IMR-90 (cell line): ENCODE data around the gene BTBD6. TPM values are rescaled to one million over a fixed set of nuclear protein-coding genes. Genes with fewer than 3 reads are reported as not detected.
A peak's percentile ranks its signal among the peaks of the same experiment; 100 is the strongest.

Experiments used
- ATAC-seq: fragments of 200-7000 bp; cut with Tn5 transposase; 2 replicates; pipeline ENCODE4 v1.9.1; 2020; ENCODE audit warnings: low read depth, mild to moderate bottlenecking, moderate library complexity
- BruUV-seq: library from RNA; stranded (reverse); fragments of 400-500 nt; replicated peaks from 2 replicates; lab custom pipeline; 2021; lab: Mats Ljungman, UMichigan
- CTCF ChIA-PET: fragments of 300-600 bp; formaldehyde crosslinking; extraction: SDS; loops from one replicate; lab custom pipeline; 2021; ENCODE audit warnings: antibody characterized with exemption; lab: Yijun Ruan, JAX
- POLR2A ChIA-PET: fragments of 300-600 bp; sonication (Branson Sonifier 250); formaldehyde crosslinking; loops from one replicate; lab custom pipeline; 2022; ENCODE audit warnings: antibody characterized with exemption; ENCODE audit not compliant: unreplicated experiment; lab: Charles Lee
- DNase-seq: peaks from one replicate; pipeline ENCODE4 v3.0.0; 2013
- H2AFZ ChIP-seq: replicated peaks from 2 replicates; pipeline ENCODE3; 2013; ENCODE audit warnings: low read length, mild to moderate bottlenecking; ENCODE audit not compliant: poor library complexity
- H2AK5ac ChIP-seq: 2 replicates; pipeline ENCODE4 v1.6.1; 2013; ENCODE audit warnings: low read depth, low read length, inconsistent platforms
- H2AK9ac ChIP-seq: replicated peaks from 2 replicates; pipeline ENCODE3; 2013; ENCODE audit warnings: mild to moderate bottlenecking, low read depth, low read length, moderate library complexity; ENCODE audit not compliant: poor library complexity
- H2BK120ac ChIP-seq: 2 replicates; pipeline ENCODE4 v1.6.1; 2013; ENCODE audit warnings: low read depth, low read length, inconsistent platforms
- H2BK15ac ChIP-seq: 3 replicates; pipeline ENCODE4 v1.6.1; 2013; ENCODE audit warnings: low read depth, low read length, inconsistent platforms
- H2BK20ac ChIP-seq: 2 replicates; pipeline ENCODE4 v1.6.1; 2013; ENCODE audit warnings: low read depth, mild to moderate bottlenecking, inconsistent platforms, low read length, moderate library complexity
- H2BK5ac ChIP-seq: 2 replicates; pipeline ENCODE4 v1.6.1; 2013; ENCODE audit warnings: mild to moderate bottlenecking, low read depth, low read length, inconsistent platforms; ENCODE audit not compliant: poor library complexity, severe bottlenecking
- H3K14ac ChIP-seq: replicated peaks from 2 replicates; pipeline ENCODE4 v1.6.1; 2013; ENCODE audit warnings: low read depth, low read length, inconsistent platforms
- H3K18ac ChIP-seq: 2 replicates; pipeline ENCODE4 v1.6.1; 2013; ENCODE audit warnings: low read depth, low read length, control low read depth
- H3K23ac ChIP-seq: 2 replicates; pipeline ENCODE4 v1.6.1; 2013; ENCODE audit warnings: low read depth, low read length, inconsistent platforms
- H3K27ac ChIP-seq: 2 replicates; pipeline ENCODE4 v1.5.1; 2013; ENCODE audit warnings: mild to moderate bottlenecking, control low read depth, low read length; ENCODE audit not compliant: insufficient read depth
- H3K27me3 ChIP-seq: 2 replicates; pipeline ENCODE4 v1.6.1; 2013; ENCODE audit warnings: low read length; ENCODE audit not compliant: control insufficient read depth, insufficient read depth
- H3K36me3 ChIP-seq: 2 replicates; pipeline ENCODE4 v1.6.1; 2013; ENCODE audit warnings: low read length, mixed read lengths; ENCODE audit not compliant: control insufficient read depth, insufficient read depth
- H3K4ac ChIP-seq: 2 replicates; pipeline ENCODE4 v1.6.1; 2013; ENCODE audit warnings: low read depth, low read length, inconsistent platforms
- H3K4me1 ChIP-seq: 2 replicates; pipeline ENCODE4 v1.6.1; 2013; ENCODE audit warnings: low read length, mixed read lengths; ENCODE audit not compliant: control insufficient read depth, insufficient read depth
- H3K4me2 ChIP-seq: 2 replicates; pipeline ENCODE4 v1.6.1; 2013; ENCODE audit warnings: low read depth, mild to moderate bottlenecking, control low read depth, low read length, moderate library complexity
- H3K4me3 ChIP-seq: 2 replicates; pipeline ENCODE4 v1.5.1; 2013; ENCODE audit warnings: low read depth, mild to moderate bottlenecking, control low read depth, low read length, moderate library complexity; ENCODE audit not compliant: insufficient read depth
- H3K56ac ChIP-seq: 2 replicates; pipeline ENCODE4 v1.6.1; 2013; ENCODE audit warnings: low read length, inconsistent platforms; ENCODE audit not compliant: insufficient read depth; ENCODE audit errors: extremely low read depth
- H3K79me1 ChIP-seq, 2 experiments: 2 replicates each; pipeline ENCODE4 v1.6.1; 2013; ENCODE audit warnings: low read length in 2 of 2, inconsistent platforms in 1 of 2, low read depth in 1 of 2
- H3K9ac ChIP-seq: 2 replicates; pipeline ENCODE4 v1.6.1; 2013; ENCODE audit warnings: low read depth, low read length, control low read depth
- H3K9me1 ChIP-seq: 2 replicates; pipeline ENCODE4 v1.6.1; 2013; ENCODE audit warnings: low read length, inconsistent platforms; ENCODE audit not compliant: insufficient read depth
- H3K9me3 ChIP-seq: 2 replicates; pipeline ENCODE4 v1.6.1; 2013; ENCODE audit warnings: low read length; ENCODE audit not compliant: control insufficient read depth, insufficient read depth
- H4K20me1 ChIP-seq: 2 replicates; pipeline ENCODE4 v1.6.1; 2013; ENCODE audit warnings: low read length, inconsistent platforms; ENCODE audit not compliant: insufficient read depth
- H4K5ac ChIP-seq: 2 replicates; pipeline ENCODE4 v1.6.1; 2013; ENCODE audit warnings: mild to moderate bottlenecking, low read depth, low read length, control low read depth
- H4K8ac ChIP-seq, 2 experiments: 2 replicates each; pipeline ENCODE4 v1.6.1; 2013; ENCODE audit warnings: low read depth in 2 of 2, low read length in 2 of 2, control low read depth in 1 of 2, inconsistent platforms in 1 of 2
- H4K91ac ChIP-seq: 2 replicates; pipeline ENCODE4 v1.6.1; 2013; ENCODE audit warnings: low read depth, low read length, inconsistent platforms; ENCODE audit not compliant: insufficient read depth
- CEBPB ChIP-seq: IDR thresholded peaks from 2 replicates; pipeline ENCODE4 v1.6.1; 2012; ENCODE audit warnings: low read depth, low read length, improper control_type of control experiment
- CHD1 ChIP-seq: IDR thresholded peaks from 2 replicates; pipeline ENCODE4 v1.6.1; 2012; ENCODE audit warnings: low read depth, low read length, improper control_type of control experiment
- FOS ChIP-seq: fragments of 150-350 bp; IDR thresholded peaks from 2 replicates; pipeline ENCODE4 v1.6.1; 2016; ENCODE audit warnings: low read depth, low read length
- MAFK ChIP-seq: IDR thresholded peaks from 2 replicates; pipeline ENCODE4 v1.6.1; 2012; ENCODE audit warnings: low read depth, low read length, improper control_type of control experiment
- MAZ ChIP-seq: IDR thresholded peaks from 2 replicates; pipeline ENCODE4 v1.6.1; 2012; ENCODE audit warnings: low read depth, mild to moderate bottlenecking, low read length, improper control_type of control experiment, moderate library complexity, borderline replicate concordance
- MXI1 ChIP-seq: IDR thresholded peaks from 2 replicates; pipeline ENCODE4 v1.6.1; 2012; ENCODE audit warnings: low read depth, mild to moderate bottlenecking, low read length, moderate library complexity, borderline replicate concordance
- NFE2L2 ChIP-seq: fragments of 150-350 bp; IDR thresholded peaks from 2 replicates; pipeline ENCODE4 v1.6.1; 2016; ENCODE audit warnings: low read depth, mild to moderate bottlenecking, low read length
- POLR2A ChIP-seq: IDR thresholded peaks from 2 replicates; pipeline ENCODE4 v1.6.1; 2012; ENCODE audit warnings: mild to moderate bottlenecking, low read depth, low read length
- RAD21 ChIP-seq: IDR thresholded peaks from 2 replicates; pipeline ENCODE4 v1.6.1; 2012; ENCODE audit warnings: low read length, improper control_type of control experiment
- RCOR1 ChIP-seq: IDR thresholded peaks from 2 replicates; pipeline ENCODE4 v1.6.1; 2012; ENCODE audit warnings: mild to moderate bottlenecking, low read length, improper control_type of control experiment; ENCODE audit not compliant: insufficient replicate concordance
- RFX5 ChIP-seq: IDR thresholded peaks from 2 replicates; pipeline ENCODE4 v1.8.0; 2012; ENCODE audit warnings: low read depth, mild to moderate bottlenecking, low read length, moderate library complexity
- WGBS, 2 experiments: methylation state at CpG; one replicate each; pipeline versions ENCODE4 v1.1.5 to v1.1.7; 2013; ENCODE audit warnings: missing lambda C conversion rate in 2 of 2; ENCODE audit not compliant: insufficient read length in 1 of 2; ENCODE audit errors: extremely low coverage in 2 of 2; 5-methylcytosine and 5-hydroxymethylcytosine counted together
- dilution Hi-C: fragments of 300-500 bp; cut with HindIII; formaldehyde crosslinking; loops from one replicate; pipeline ENCODE4 v1.14.3; 2018; ENCODE audit warnings: low sequenced_read_pairs; ENCODE audit not compliant: unreplicated experiment
- in situ Hi-C: fragments of 300-500 bp; cut with MboI; formaldehyde crosslinking; loops from 3 replicates; pipeline ENCODE4 v1.14.3; 2019; ENCODE audit warnings: low sequenced_read_pairs, inconsistent platforms, mixed read lengths
- intact Hi-C: fragments of 100-400 bp; cut with micrococcal nuclease; formaldehyde crosslinking; loops from 2 replicates; pipeline ENCODE4 v1.10.0; 2022
- polyA plus RNA-seq, 3 experiments: library from polyadenylated mRNA; depleted of rRNA; stranded (reverse); fragments of >200 nt; gene quantifications; 2 replicates each; pipeline ENCODE4 v1.2.3, GENCODE V29; 2012; ENCODE audit warnings: low replicate concordance in 1 of 3
- total RNA-seq: library from RNA; depleted of rRNA; stranded (reverse); fragments of >200 nt; gene quantifications from 2 replicates; pipeline ENCODE4 v1.2.3, GENCODE V29; 2012
- TF ChIP-seq, protein P1 (sequence below): fragments of 150-350 bp; IDR thresholded peaks from 2 replicates; pipeline ENCODE4 v1.6.1; 2016; ENCODE audit warnings: low read depth, mild to moderate bottlenecking, low read length, moderate library complexity, borderline replicate concordance
- TF ChIP-seq, protein P2 (sequence below): fragments of 150-350 bp; IDR thresholded peaks from 2 replicates; pipeline ENCODE4 v1.6.1; 2017; ENCODE audit warnings: mild to moderate bottlenecking, antibody characterized with exemption, low read length, low read depth

BTBD6 gene
- total and polyA plus RNA-seq, 2 of the 4 experiments (the other 2 are of a cell fraction), result 33.9 to 43.9 TPM

DNA sequence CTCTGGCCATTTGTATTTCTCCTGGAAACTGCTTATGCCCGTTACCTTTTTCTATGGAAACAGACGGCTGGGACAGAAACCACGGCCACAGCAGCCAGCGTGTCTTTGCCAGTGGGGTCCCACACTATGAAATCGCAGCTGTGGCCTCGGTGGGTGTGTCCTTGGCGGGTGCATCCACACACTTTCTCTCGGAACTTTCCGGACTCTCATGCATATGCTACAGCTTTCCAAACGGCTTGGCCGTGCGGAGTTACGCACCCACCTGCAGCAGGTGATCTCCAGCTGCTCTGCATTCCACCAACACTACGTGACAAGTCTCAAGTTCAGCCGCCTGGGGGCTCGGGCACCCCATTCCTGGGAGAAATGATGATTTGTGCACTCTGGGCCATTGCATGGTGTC is 1.3 kb upstream of the BTBD6 start:
- peak overlapping the region; percentile 66 for H2AK9ac ChIP-seq
- TF ChIP-seq MXI1 (no peak), NFE2L2 (no peak), FOS (no peak), RCOR1 (no peak), CEBPB (no peak), RFX5 (no peak), MAFK (no peak), POLR2A (no peak), CHD1 (no peak), RAD21 (no peak), MAZ (no peak)
- TF ChIP-seq, protein P1, sequence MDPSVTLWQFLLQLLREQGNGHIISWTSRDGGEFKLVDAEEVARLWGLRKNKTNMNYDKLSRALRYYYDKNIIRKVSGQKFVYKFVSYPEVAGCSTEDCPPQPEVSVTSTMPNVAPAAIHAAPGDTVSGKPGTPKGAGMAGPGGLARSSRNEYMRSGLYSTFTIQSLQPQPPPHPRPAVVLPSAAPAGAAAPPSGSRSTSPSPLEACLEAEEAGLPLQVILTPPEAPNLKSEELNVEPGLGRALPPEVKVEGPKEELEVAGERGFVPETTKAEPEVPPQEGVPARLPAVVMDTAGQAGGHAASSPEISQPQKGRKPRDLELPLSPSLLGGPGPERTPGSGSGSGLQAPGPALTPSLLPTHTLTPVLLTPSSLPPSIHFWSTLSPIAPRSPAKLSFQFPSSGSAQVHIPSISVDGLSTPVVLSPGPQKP, result no peak
- TF ChIP-seq, protein P2, sequence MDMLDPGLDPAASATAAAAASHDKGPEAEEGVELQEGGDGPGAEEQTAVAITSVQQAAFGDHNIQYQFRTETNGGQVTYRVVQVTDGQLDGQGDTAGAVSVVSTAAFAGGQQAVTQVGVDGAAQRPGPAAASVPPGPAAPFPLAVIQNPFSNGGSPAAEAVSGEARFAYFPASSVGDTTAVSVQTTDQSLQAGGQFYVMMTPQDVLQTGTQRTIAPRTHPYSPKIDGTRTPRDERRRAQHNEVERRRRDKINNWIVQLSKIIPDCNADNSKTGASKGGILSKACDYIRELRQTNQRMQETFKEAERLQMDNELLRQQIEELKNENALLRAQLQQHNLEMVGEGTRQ, result no peak
- H3K18ac ChIP-seq, result no peak overlapping the region
- H3K14ac ChIP-seq, result no peak overlapping the region
- no peak overlapping the region for H3K27ac ChIP-seq
- in situ Hi-C loops, result no loop called here
- H3K4me1 ChIP-seq, result peaks cover 7% of the 10 kb centered on the region; the same call in 1 of the 2 replicates
- H3K27me3 ChIP-seq, result no peaks in the 10 kb centered on the region
- no peak overlapping the region for H4K91ac ChIP-seq
- H3K36me3 ChIP-seq, result peaks cover 31% of the 10 kb centered on the region
- H2BK15ac ChIP-seq, result no peak overlapping the region
- no peak overlapping the region for H2BK5ac ChIP-seq
- no peak overlapping the region for H3K4me2 ChIP-seq
- ATAC-seq (no peak), DNase-seq (no peak)
- BruUV-seq, result no TSS peak
- 93% methylated on average over 7 of the region's 16 CpGs; no CpG with 5 or more reads in 1 of the 2 experiments for WGBS, 2 experiments
- H3K79me1 ChIP-seq, result peaks cover 42 to 67% of the 10 kb centered on the region in 2 experiments
- H3K4me3 ChIP-seq, result no peak overlapping the region
- CTCF ChIA-PET, result no interaction called here
- peaks cover 10% of the 10 kb centered on the region for H4K20me1 ChIP-seq
- H2BK20ac ChIP-seq, result no peak overlapping the region
- no peak overlapping the region for H2BK120ac ChIP-seq
- no peak overlapping the region for H3K4ac ChIP-seq
- H4K8ac ChIP-seq, result no peak overlapping the region
- POLR2A ChIA-PET, result no interaction called here
- no peak overlapping the region for H3K23ac ChIP-seq
- no peak overlapping the region for H2AK5ac ChIP-seq
- intact Hi-C loops, result no loop called here
- H3K9me1 ChIP-seq, result peaks cover 15% of the 10 kb centered on the region; the same call in 1 of the 2 replicates
- H4K5ac ChIP-seq, result no peak overlapping the region
- H3K9me3 ChIP-seq, result no peaks in the 10 kb centered on the region
- dilution Hi-C loops, result no loop called here
- no peak overlapping the region for H2AFZ ChIP-seq
- no peak overlapping the region for H3K9ac ChIP-seq
- no peak overlapping the region for H3K56ac ChIP-seq
